Endothelial cell of umbilical vein (primary cell): ENCODE results near the gene POLE. TPM values are rescaled to one million over a fixed set of nuclear protein-coding genes. Genes with fewer than 3 reads are reported as not detected.

ENCODE experiments used
- BruUV-seq: library from RNA; stranded (reverse); fragments of 400-500 nt; replicated peaks from 2 replicates; lab custom pipeline; 2021; lab: Mats Ljungman, UMichigan
- CTCF ChIA-PET: fragments of 300-600, 350-600 bp; sonication (Branson Sonifier 250); formaldehyde crosslinking; loops from one replicate; lab custom pipeline; 2021; ENCODE audit warnings: antibody characterized with exemption, inconsistent platforms; lab: Charles Lee
- POLR2A ChIA-PET: fragments of 300-600, 350-600 bp; sonication (Branson Sonifier 250); formaldehyde crosslinking; loops from one replicate; lab custom pipeline; 2021; ENCODE audit warnings: antibody characterized with exemption, inconsistent platforms; lab: Charles Lee
- DNase-seq: peaks from one replicate; pipeline ENCODE4 v3.0.0-alpha.2; 2011; ENCODE audit warnings: low read depth, low spot score
- FAIRE-seq: peaks from 2 replicates; lab custom pipeline; 2011; peaks lifted over from hg19 to GRCh38; lab: Jason Lieb, UNC
- H2AFZ ChIP-seq: 2 replicates; pipeline ENCODE4 v1.6.0; 2012; ENCODE audit warnings: low read depth, low read length, control low read depth, inconsistent platforms
- H3K27ac ChIP-seq: 2 replicates; pipeline ENCODE4 v1.5.1; 2011; ENCODE audit warnings: low read depth, mild to moderate bottlenecking, control low read depth, low read length, moderate library complexity; ENCODE audit not compliant: insufficient read depth
- H3K27me3 ChIP-seq, 2 experiments: 2 replicates each; pipeline versions ENCODE4 v1.6.0 to v1.6.1; 2011; ENCODE audit warnings: low read length in 2 of 2, mixed read lengths in 1 of 2; ENCODE audit not compliant: control insufficient read depth in 2 of 2, insufficient read depth in 2 of 2
- H3K36me3 ChIP-seq, 2 experiments: 2 replicates in 1 of 2; 3 replicates in 1 of 2; pipeline ENCODE4 v1.5.1; 2011; ENCODE audit warnings: low read length in 2 of 2, mild to moderate bottlenecking in 1 of 2, moderate library complexity in 1 of 2; ENCODE audit not compliant: control insufficient read depth in 2 of 2, insufficient read depth in 2 of 2; ENCODE audit errors: extremely low read depth in 1 of 2
- H3K4me1 ChIP-seq: 3 replicates; pipeline ENCODE4 v1.5.1; 2011; ENCODE audit warnings: mild to moderate bottlenecking, low read length; ENCODE audit not compliant: control insufficient read depth, insufficient read depth; ENCODE audit errors: extremely low read depth
- H3K4me2 ChIP-seq: 2 replicates; pipeline ENCODE4 v1.6.1; 2011; ENCODE audit warnings: low read length, control low read depth, mixed read lengths; ENCODE audit not compliant: insufficient read depth
- H3K4me3 ChIP-seq, 3 experiments: fragments of 200-600 bp in 1 of 3; sonication (generic), shearing (Covaris generic) in 1 of 3; replicated peaks in 1 of 3; 2 replicates each; pipeline ENCODE4 v1.5.1; 2011 to 2016; ENCODE audit warnings: control low read depth in 3 of 3, low read length in 3 of 3, mild to moderate bottlenecking in 2 of 3, inconsistent platforms in 1 of 3, low read depth in 1 of 3, moderate library complexity in 1 of 3; ENCODE audit not compliant: insufficient read depth in 1 of 3
- H3K79me2 ChIP-seq: 2 replicates; pipeline ENCODE4 v1.6.0; 2012; ENCODE audit warnings: low read length, inconsistent platforms; ENCODE audit not compliant: control insufficient read depth, insufficient read depth
- H3K9ac ChIP-seq: replicated peaks from 2 replicates; pipeline ENCODE3; 2011; ENCODE audit warnings: low read length, control low read depth; ENCODE audit not compliant: insufficient read depth; ENCODE audit errors: extremely low read depth
- H3K9me1 ChIP-seq: replicated peaks from 3 replicates; pipeline ENCODE4 v1.6.0; 2011; ENCODE audit warnings: mild to moderate bottlenecking, low read length; ENCODE audit not compliant: control insufficient read depth, insufficient read depth; ENCODE audit errors: extremely low read depth
- H3K9me3 ChIP-seq: replicated peaks from 2 replicates; pipeline ENCODE4 v1.5.1; 2012; ENCODE audit warnings: low read length, inconsistent platforms; ENCODE audit not compliant: control insufficient read depth, insufficient read depth
- H4K20me1 ChIP-seq: replicated peaks from 2 replicates; pipeline ENCODE3; 2011; ENCODE audit warnings: mild to moderate bottlenecking, low read length; ENCODE audit not compliant: control insufficient read depth, insufficient read depth; ENCODE audit errors: extremely low read depth
- CTCF ChIP-seq, 2 donors: IDR thresholded peaks; 1 replicate in 1 of 2; 2 replicates in 1 of 2; pipeline ENCODE4 v1.5.1; 2011; ENCODE audit warnings: low read length in 2 of 2, mild to moderate bottlenecking in 2 of 2, moderate library complexity in 2 of 2, control low read depth in 1 of 2, inconsistent platforms in 1 of 2, low read depth in 1 of 2; ENCODE audit not compliant: insufficient read depth in 1 of 2; ENCODE audit errors: extremely low read depth in 1 of 2
- EZH2 ChIP-seq: IDR thresholded peaks from 2 replicates; pipeline ENCODE4 v1.6.1; 2012; ENCODE audit warnings: borderline replicate concordance, low read depth, mild to moderate bottlenecking, moderate library complexity, low read length, inconsistent platforms; ENCODE audit not compliant: severe bottlenecking
- FOS ChIP-seq: IDR thresholded peaks from 2 replicates; pipeline ENCODE4 v1.6.1; 2011; ENCODE audit warnings: mild to moderate bottlenecking, low read length, moderate library complexity, borderline replicate concordance; ENCODE audit not compliant: insufficient read depth
- GATA2 ChIP-seq: IDR thresholded peaks from 2 replicates; pipeline ENCODE4 v1.7.0; 2011; ENCODE audit warnings: low read depth, mild to moderate bottlenecking, moderate library complexity, mixed read lengths, low read length; ENCODE audit not compliant: insufficient read length, insufficient read depth
- JUN ChIP-seq: IDR thresholded peaks from 2 replicates; pipeline ENCODE4 v1.6.1; 2011; ENCODE audit warnings: borderline replicate concordance, low read depth; ENCODE audit not compliant: insufficient read length, insufficient read depth
- MYC ChIP-seq: IDR thresholded peaks from one replicate; pipeline ENCODE4 v1.6.1; 2011; ENCODE audit warnings: mild to moderate bottlenecking, low read depth, low read length
- POLR2A ChIP-seq: IDR thresholded peaks from 2 replicates; pipeline ENCODE4 v1.6.1; 2012; ENCODE audit warnings: low read depth, mild to moderate bottlenecking, control low read depth, low read length
- POLR2AphosphoS5 ChIP-seq: IDR thresholded peaks from 2 replicates; pipeline ENCODE4 v1.6.1; 2012; ENCODE audit warnings: low read depth, mild to moderate bottlenecking, control low read depth, low read length, moderate library complexity; ENCODE audit not compliant: insufficient read depth
- dilution Hi-C: fragments of 300-500 bp; cut with MboI; formaldehyde crosslinking; loops from one replicate; pipeline ENCODE4 v1.15.0; 2019; ENCODE audit warnings: low sequenced_read_pairs; ENCODE audit not compliant: extremely low pct_ligation_motif_present
- intact Hi-C: fragments of 100-400 bp; cut with micrococcal nuclease; formaldehyde crosslinking; loops from one replicate; pipeline ENCODE4 v1.10.0; 2022
- polyA plus RNA-seq, 4 experiments: library from polyadenylated mRNA; depleted of rRNA in 3 of 4; stranded (reverse) in 3 of 4; unstranded in 1 of 4; fragments of >200 nt; gene quantifications; 2 replicates each; pipeline versions ENCODE4 v1.2.1 to v1.2.3, GENCODE V29; 2011 to 2012; ENCODE audit warnings: missing spikeins in 1 of 4
- total RNA-seq: library from RNA; stranded (reverse); gene quantifications from 2 replicates; pipeline ENCODE4 v1.2.3, GENCODE V29; 2021
- TF ChIP-seq, protein P1 (sequence below): IDR thresholded peaks from 2 replicates; pipeline ENCODE4 v1.6.1; 2011; ENCODE audit not compliant: insufficient read depth, insufficient read length

Gene POLE
- total and polyA plus RNA-seq, 2 donors (not counting 3 experiments of a cell fraction or from before 2014, with no cell fraction given), result 22.9 to 82.7 TPM

- Histone ChIP-seq H3K4me2 (peak within 1 kb of the TSS; percentile 89), H3K9me1 (no peaks in the 10 kb centered on the region), H3K4me3 (peak within 1 kb of the TSS; percentile 75 to 97 (median 97)), H3K27me3 (no peaks in the 10 kb centered on the region), H3K36me3 (peaks cover 0 to 4% of the 10 kb centered on the region in 2 experiments), H2AFZ (peak within 1 kb of the TSS; percentile 86), H3K27ac (peak within 1 kb of the TSS; percentile 19), H3K9ac (peak within 1 kb of the TSS; percentile 58), H3K4me1 (peaks cover 5% of the 10 kb centered on the region), H3K9me3 (no peaks in the 10 kb centered on the region), H3K79me2 (peaks cover 40% of the 10 kb centered on the region), H4K20me1 (no peaks in the 10 kb centered on the region)
- TF ChIP-seq POLR2A, result peak; percentile 88
- TF ChIP-seq, protein P1, sequence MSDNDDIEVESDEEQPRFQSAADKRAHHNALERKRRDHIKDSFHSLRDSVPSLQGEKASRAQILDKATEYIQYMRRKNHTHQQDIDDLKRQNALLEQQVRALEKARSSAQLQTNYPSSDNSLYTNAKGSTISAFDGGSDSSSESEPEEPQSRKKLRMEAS, result no peak
- TF ChIP-seq POLR2AphosphoS5, result peak; percentile 91
- POLR2A ChIA-PET, result no interaction called here
- dilution Hi-C loops (no loop called here), intact Hi-C loops (loop anchor here (1.0 to 2.0 kb wide), 2 partner anchors 23 to 52 kb away; partner anchors contain the start of genes POLE and PXMP2)
- peak; percentile 82 for DNase-seq
- CTCF ChIA-PET, result no interaction called here
- no TSS peak for BruUV-seq
- FAIRE-seq, result peak; percentile 77
Measured at GRCh38 chr12:132710405-132711079, 23.4 kb upstream of the POLE start, which contains the start of gene PGAM5. PGAM5 (plus strand) TSS chr12:132710842; CDS start chr12:132710877, 35 bp downstream.

DNA sequence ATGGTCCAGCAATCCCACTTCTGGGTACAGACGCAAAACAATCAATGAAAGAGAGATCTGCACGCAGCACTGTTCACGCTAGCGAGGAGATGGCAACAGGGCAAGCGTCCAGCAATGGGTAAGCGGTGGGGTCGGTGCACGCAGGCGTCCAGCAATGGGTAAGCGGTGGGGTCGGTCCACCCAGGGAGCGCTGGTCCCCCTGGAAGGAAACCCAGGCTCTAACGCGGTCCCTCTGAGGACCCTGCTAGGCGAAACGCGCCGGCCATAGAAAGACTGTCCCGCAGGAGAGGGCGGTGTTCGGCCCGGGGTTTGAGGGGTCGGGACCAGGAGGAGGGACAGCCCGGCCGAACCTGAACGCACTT is 22.9 kb upstream of the POLE start:
- Histone ChIP-seq H3K4me2 (peak overlapping the region; percentile 64), H3K79me2 (peaks cover 40% of the 10 kb centered on the region), H3K9ac (peak overlapping the region; percentile 58), H3K9me1 (no peaks in the 10 kb centered on the region), H2AFZ (peak overlapping the region; percentile 79), H3K27ac (peak overlapping the region; percentile 19), H4K20me1 (no peaks in the 10 kb centered on the region), H3K4me3 (peak overlapping the region; percentile 62 to 97 (median 75)), H3K4me1 (peaks cover 5% of the 10 kb centered on the region), H3K27me3 (no peaks in the 10 kb centered on the region), H3K9me3 (no peaks in the 10 kb centered on the region), H3K36me3 (peaks cover 0 to 4% of the 10 kb centered on the region in 2 experiments)
- CTCF ChIA-PET, result no interaction called here
- TF ChIP-seq FOS (no peak), GATA2 (no peak), JUN (no peak), POLR2A (no peak), CTCF (IDR thresholded peaks at IDR 0.05; ENCODE audit: extremely low read depth in 1 of 2, insufficient read depth in 1 of 2, low read depth in 1 of 2, low read length in 2 of 2) (no peak), EZH2 (no peak), POLR2AphosphoS5 (no peak), MYC (no peak)
- TF ChIP-seq, protein P1, result no peak
- POLR2A ChIA-PET, result no interaction called here
- DNase-seq (no peak), FAIRE-seq (peak; percentile 87)
- BruUV-seq, result TSS peak; percentile 61
- dilution Hi-C loops, result no loop called here
- intact Hi-C loops, result loop anchor here (1.0 to 2.0 kb wide), 2 partner anchors 23 to 53 kb away; partner anchors contain the start of genes POLE and PXMP2
